Suprapubic skin (tissue), 3 donors: ENCODE measurements around the gene PBLD.

ENCODE experiments used
- CTCF ChIP-seq, 2 donors: fragments of 200-600 bp in 1 of 2; fragments of 450-650 bp in 1 of 2; sonication (generic) in 1 of 2; IDR thresholded peaks; one replicate each; pipeline ENCODE4 v1.5.1; 2016 to 2019; ENCODE audit warnings: antibody characterized with exemption in 2 of 2, mild to moderate bottlenecking in 1 of 2, moderate library complexity in 1 of 2
- EP300 ChIP-seq: sonication (generic); formaldehyde crosslinking; IDR thresholded peaks from one replicate; pipeline ENCODE4 v1.6.1; 2017; ENCODE audit warnings: antibody characterized with exemption
- POLR2A ChIP-seq, 2 donors: fragments of 450-650 bp; IDR thresholded peaks; one replicate each; pipeline ENCODE4 v1.6.1; 2017; ENCODE audit warnings: antibody characterized with exemption in 2 of 2, mild to moderate bottlenecking in 2 of 2, moderate library complexity in 2 of 2

DNA sequence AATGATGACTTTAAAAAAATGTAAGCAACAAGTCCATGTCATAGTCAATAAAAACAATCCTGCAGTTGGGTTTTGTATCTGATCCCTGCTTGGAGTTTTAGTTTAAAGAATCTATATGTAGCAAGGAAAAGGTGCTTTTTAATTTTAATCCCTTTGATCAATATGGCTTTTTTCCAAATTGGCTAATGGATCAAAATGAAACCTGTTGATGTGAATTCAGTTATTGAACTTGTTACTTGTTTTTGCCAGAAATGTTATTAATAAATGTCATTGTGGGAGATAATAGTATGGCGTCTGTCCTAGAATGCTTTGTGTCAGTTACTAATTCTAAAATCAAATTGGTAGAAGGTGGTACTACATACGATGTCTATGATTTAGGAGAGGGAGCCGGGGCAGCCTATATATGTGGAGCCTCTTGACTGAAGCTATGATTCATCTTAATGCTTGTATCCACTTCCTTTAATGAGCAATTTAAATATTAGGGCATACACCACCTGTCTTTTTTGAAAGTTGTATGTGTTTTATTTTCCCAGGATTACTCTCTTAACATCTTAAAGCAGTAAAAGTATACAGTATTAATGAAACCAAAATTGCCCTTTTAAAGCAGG is 10.3 kb upstream of the PBLD start:
- TF ChIP-seq CTCF (IDR thresholded peaks at IDR 0.05) (no peak), POLR2A (IDR thresholded peaks at IDR 0.05) (no peak), EP300 (no peak)
